ENCODE measurements around the gene SGK1.
"Not testable (repeated sequence)": the region's sequence is repeated elsewhere in the genome, so short reads cannot be mapped to it uniquely, and the experiment has no call there.

SGK1 gene

GRCh38 chr6:134307870-134308269 lies 10.0 kb downstream of the SGK1 start:
- DNase-seq (ENCODE audit: low read depth) = no peak
- no peak overlapping the region for H3K4me3 ChIP-seq (ENCODE audit: low read depth, low read length)
- TF ChIP-seq CTCF (IDR thresholded peaks at IDR 0.05; ENCODE audit: insufficient read depth, low read depth, low read length, missing control alignments) = no peak

- DNase-seq (ENCODE audit: low read depth) = no peak
- TF ChIP-seq CTCF (IDR thresholded peaks at IDR 0.05; ENCODE audit: insufficient read depth, low read depth, low read length, missing control alignments) = no peak
- H3K4me3 ChIP-seq (ENCODE audit: low read depth, low read length) = no peak overlapping the region
These were observed 10.8 kb downstream of the SGK1 start for GRCh38 chr6:134307075-134307474.

- not testable (repeated sequence) for H3K4me3 ChIP-seq (ENCODE audit: low read depth, low read length); DNase-seq (ENCODE audit: low read depth)
These were observed 13.5 kb downstream of the SGK1 start for GRCh38 chr6:134304381-134304780.

GRCh38 chr6:134303891-134304290 lies 14.0 kb downstream of the SGK1 start:
- TF ChIP-seq CTCF (IDR thresholded peaks at IDR 0.05; ENCODE audit: insufficient read depth, low read depth, low read length, missing control alignments) = no peak
- no peak overlapping the region for H3K4me3 ChIP-seq (ENCODE audit: low read depth, low read length)

GRCh38 chr6:134299236-134299635 lies 18.7 kb downstream of the SGK1 start:
- no peak for DNase-seq (ENCODE audit: low read depth)
- TF ChIP-seq CTCF (IDR thresholded peaks at IDR 0.05; ENCODE audit: insufficient read depth, low read depth, low read length, missing control alignments) = no peak
- H3K4me3 ChIP-seq (ENCODE audit: low read depth, low read length) = no peak overlapping the region

More at GRCh38 chr6:134303891-134304290, 14.0 kb downstream of the SGK1 start:
- no peak for DNase-seq (ENCODE audit: low read depth)

- H3K4me3 ChIP-seq (ENCODE audit: low read depth, low read length) = no peak overlapping the region
- TF ChIP-seq CTCF (IDR thresholded peaks at IDR 0.05; ENCODE audit: insufficient read depth, low read depth, low read length, missing control alignments) = no peak
These were observed 21.1 kb downstream of the SGK1 start for GRCh38 chr6:134296762-134297161.

GRCh38 chr6:134295953-134296553 lies 21.9 kb downstream of the SGK1 start:
- peak; percentile 47 for DNase-seq (ENCODE audit: low read depth)
- no peak for TF ChIP-seq CTCF (IDR thresholded peaks at IDR 0.05; ENCODE audit: insufficient read depth, low read depth, low read length, missing control alignments)
- H3K4me3 ChIP-seq (ENCODE audit: low read depth, low read length) = no peak overlapping the region

More at GRCh38 chr6:134296762-134297161, 21.1 kb downstream of the SGK1 start:
- DNase-seq (ENCODE audit: low read depth) = no peak

Measured in GM12865 (cell line).